ENCODE measurements around the gene PPP1R14B. TPM values are rescaled to one million over a fixed set of nuclear protein-coding genes. Genes with fewer than 3 reads are reported as not detected.

PPP1R14B gene
- total RNA-seq, 1 donor from 2014 or later: 129 TPM

- DNase-seq (ENCODE audit: missing footprints) (peak; percentile 63), ATAC-seq (no peak)
- intact Hi-C loops (cut with DNase I): no loop called here
These were observed 21.7 kb downstream of the PPP1R14B start for GRCh38 chr11:64224891-64225607.

- DNase-seq (ENCODE audit: missing footprints): peak; percentile 64
- intact Hi-C loops (cut with DNase I): no loop called here
- no peak for ATAC-seq
These were observed 22.4 kb downstream of the PPP1R14B start for GRCh38 chr11:64224151-64224890.

DNA sequence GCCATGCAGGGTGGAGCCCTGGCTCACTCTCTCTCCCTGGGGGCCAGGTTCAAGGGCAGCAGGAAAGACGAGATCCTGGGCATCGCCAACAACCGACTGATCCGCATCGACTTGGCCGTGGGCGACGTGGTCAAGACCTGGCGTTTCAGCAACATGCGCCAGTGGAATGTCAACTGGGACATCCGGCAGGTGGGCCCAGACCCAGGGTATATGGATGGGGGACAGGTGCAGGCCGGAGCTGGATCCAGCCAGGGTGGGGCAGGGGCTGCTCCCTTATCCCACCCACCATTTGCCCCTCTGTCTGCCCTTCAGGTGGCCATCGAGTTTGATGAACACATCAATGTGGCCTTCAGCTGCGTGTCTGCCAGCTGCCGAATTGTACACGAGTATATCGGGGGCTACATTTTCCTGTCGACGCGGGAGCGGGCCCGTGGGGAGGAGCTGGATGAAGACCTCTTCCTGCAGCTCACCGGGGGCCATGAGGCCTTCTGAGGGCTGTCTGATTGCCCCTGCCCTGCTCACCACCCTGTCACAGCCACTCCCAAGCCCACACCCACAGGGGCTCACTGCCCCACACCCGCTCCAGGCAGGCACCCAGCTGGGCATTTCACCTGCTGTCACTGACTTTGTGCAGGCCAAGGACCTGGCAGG, 23.6 kb downstream of the PPP1R14B start:
- no peak for ATAC-seq
- intact Hi-C loops (cut with DNase I): no loop called here
- DNase-seq (ENCODE audit: missing footprints): peak; percentile 63

GRCh38 chr11:64222651-64223000, 24.1 kb downstream of the PPP1R14B start:
- intact Hi-C loops (cut with DNase I): no loop called here
- no peak for DNase-seq (ENCODE audit: missing footprints)
- no peak for ATAC-seq

GRCh38 chr11:64220798-64221197, 25.9 kb downstream of the PPP1R14B start:
- DNase-seq (ENCODE audit: missing footprints) (peak; percentile 35), ATAC-seq (no peak)
- intact Hi-C loops (cut with DNase I): no loop called here

- peak; percentile 27 for DNase-seq (ENCODE audit: missing footprints)
- ATAC-seq: no peak
- intact Hi-C loops (cut with DNase I): no loop called here
These were observed 26.5 kb downstream of the PPP1R14B start for GRCh38 chr11:64220271-64220670.

DNA sequence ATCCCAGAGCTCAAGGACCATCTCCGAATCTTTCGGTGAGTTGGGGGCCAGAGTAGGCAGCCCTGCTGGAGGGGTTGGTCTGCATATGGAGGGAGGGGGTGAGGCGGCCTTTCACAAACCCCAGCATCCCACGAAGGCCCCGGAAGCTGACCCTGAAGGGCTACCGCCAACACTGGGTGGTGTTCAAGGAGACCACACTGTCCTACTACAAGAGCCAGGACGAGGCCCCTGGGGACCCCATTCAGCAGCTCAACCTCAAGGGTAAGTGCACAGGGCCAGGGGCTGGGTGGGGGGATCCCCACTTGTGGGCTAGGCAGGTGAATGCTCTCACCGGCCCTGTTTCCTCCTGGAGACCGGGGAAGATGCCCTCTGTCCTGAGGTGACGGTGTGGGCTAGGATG, 27.0 kb downstream of the PPP1R14B start:
- DNase-seq (ENCODE audit: missing footprints) (peak; percentile 34), ATAC-seq (no peak)
- intact Hi-C loops (cut with DNase I): no loop called here

GRCh38 chr11:64219354-64219684, 27.4 kb downstream of the PPP1R14B start:
- peak; percentile 53 for DNase-seq (ENCODE audit: missing footprints)
- ATAC-seq: peak; percentile 3
- intact Hi-C loops (cut with DNase I): no loop called here

DNA sequence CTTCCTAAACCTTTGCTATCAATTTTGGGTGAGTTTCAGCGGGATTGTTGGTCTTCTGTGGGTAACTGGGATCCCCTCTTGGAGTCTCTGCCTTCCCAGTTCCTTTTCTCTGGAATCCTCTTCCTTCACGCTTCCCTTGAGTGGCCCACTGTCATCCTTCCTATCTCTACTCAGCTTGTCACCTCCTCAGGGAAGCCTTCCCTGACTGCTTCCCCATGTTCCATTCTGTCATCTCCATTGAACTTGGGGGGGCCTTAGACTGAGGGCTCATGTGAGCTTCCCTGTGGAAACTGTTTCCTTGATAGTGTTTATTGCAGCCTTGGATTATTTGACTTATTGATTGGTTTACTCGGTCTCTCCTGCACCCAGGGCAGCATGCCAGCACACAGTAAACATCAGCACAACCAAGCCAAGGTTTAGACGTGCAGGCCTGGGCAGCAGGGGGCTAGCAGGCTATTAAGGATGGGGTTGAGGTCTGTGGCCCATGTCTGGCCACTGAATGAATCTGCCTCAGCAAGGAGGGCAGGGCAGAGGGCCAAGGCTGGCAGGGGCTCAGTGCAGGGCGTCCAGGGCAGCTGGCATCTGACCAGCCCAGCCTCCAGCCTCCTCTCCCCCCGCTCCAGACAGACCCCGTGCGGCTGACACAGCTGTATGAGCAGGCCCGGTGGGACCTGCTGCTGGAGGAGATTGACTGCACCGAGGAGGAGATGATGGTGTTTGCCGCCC, 28.0 kb downstream of the PPP1R14B start:
- intact Hi-C loops (cut with DNase I): no loop called here
- ATAC-seq: peak; percentile 4
- DNase-seq (ENCODE audit: missing footprints): peak; percentile 15

GRCh38 chr11:64216879-64217278, 29.9 kb downstream of the PPP1R14B start:
- intact Hi-C loops (cut with DNase I): no loop called here
- DNase-seq (ENCODE audit: missing footprints) (no peak), ATAC-seq (no peak)

DNA sequence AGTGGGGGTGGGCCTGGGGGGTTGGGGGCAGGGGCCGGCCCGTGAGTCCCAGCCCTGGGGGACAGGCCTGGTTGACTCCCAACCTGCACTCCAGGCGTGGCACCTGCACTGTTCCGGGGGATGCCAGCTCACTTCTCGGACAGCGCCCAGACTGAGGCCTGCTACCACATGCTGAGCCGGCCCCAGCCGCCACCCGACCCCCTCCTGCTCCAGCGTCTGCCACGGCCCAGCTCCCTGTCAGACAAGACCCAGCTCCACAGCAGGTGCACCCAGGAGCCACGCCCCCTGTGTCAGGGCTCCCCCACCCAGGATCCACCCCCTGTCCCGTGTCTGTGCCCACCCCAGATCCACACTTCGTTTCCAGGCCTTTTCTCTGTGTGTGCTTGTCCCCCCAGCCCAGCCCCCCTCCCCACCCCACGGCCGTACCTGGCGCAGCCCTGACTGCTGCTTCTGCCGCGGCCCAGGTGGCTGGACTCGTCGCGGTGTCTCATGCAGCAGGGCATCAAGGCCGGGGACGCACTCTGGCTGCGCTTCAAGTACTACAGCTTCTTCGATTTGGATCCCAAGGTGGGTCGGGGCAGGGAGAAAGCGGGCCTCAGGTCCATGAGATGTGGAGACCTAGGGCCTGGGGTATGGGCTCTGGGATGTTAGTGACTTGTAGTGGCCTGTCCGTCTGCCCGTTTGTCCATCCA, 35.4 kb downstream of the PPP1R14B start:
- ATAC-seq (no peak), DNase-seq (ENCODE audit: missing footprints) (peak; percentile 62)
- intact Hi-C loops (cut with DNase I): no loop called here

DNA sequence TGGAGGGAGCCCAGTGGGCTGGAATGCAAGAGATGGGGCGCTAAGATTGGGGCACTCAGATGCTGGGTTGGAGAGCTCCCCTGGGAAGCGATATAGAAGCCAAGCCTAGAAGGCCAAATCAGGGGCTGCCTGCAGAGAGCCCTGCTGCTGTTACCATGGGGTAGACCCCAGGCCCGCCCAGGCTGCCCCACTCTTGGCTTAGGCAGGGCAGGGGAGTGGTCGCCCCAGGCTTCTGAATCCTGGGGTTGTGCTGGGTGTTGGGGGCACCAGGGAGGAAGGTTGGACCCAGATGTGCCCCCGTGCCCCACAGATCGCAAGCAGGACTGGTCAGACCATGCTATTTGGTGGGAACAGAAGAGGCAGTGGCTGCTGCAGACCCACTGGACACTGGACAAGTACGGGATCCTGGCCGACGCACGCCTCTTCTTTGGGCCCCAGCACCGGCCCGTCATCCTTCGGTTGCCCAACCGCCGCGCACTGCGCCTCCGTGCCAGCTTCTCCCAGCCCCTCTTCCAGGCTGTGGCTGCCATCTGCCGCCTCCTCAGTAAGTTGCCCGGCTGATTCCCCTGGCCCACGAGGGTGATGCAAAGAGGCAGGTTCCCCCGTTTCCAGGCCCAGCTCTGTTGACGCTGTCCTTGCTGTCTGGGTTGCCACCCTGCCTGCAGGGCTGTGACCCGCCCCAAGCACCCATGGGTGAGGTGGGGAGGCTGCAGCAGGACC, 36.3 kb downstream of the PPP1R14B start:
- no peak for ATAC-seq
- intact Hi-C loops (cut with DNase I): no loop called here
- DNase-seq (ENCODE audit: missing footprints): peak; percentile 58

DNA sequence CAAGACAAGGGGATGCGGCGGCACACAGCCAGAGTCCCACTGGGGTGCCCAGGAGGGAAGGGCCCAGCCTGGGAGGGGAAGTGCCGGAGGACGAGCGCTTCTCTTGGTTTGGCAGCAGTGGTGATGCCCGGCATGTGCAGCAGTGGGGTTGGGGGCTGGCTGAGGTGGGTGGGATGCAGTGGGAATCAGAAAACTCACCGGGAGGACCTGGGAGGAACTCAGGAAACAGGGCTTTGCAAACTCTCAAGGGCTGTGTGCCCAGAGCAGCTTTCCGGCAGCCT, 37.2 kb downstream of the PPP1R14B start:
- ATAC-seq (no peak), DNase-seq (ENCODE audit: missing footprints) (no peak)
- intact Hi-C loops (cut with DNase I): no loop called here

DNA sequence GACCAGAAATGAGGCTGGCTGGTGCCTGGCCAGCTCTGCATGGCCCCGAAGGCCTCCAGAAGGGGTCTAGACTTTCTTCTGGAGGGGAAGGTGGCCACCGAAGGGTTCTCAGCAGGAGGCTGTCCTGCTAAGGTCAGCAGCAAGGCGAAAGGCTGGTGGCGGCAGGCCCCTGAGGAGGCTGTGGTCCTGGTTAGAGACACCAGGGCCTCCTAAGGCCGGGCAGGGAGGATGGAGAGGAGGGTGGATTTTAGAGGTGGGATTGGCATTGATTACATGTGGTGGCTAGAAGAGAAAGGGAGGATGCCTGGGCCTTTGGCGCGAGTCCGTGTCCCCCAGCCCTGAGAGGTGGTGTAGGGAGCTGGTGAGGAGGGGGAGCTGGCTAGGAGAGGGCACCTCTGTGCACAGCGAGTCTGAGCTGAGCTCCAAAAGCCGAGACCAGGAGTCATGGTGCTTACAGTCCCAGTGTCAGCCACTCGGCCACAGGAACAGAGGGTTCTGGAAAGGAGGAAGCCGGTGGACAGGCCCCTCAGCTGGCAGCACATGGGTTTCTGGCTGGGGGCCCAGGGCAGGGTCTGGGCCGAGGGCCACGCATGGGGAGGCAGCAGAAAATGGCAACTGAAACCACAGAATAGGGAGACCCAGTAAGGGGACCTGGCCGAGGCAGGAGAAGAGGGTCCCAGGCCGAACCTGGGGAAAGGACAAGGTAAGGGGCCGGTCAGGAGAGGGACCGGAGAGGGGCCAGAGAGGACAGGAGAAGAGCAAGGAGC, 37.8 kb downstream of the PPP1R14B start:
- peak; percentile 61 for DNase-seq (ENCODE audit: missing footprints)
- intact Hi-C loops (cut with DNase I): no loop called here
- no peak for ATAC-seq

DNA sequence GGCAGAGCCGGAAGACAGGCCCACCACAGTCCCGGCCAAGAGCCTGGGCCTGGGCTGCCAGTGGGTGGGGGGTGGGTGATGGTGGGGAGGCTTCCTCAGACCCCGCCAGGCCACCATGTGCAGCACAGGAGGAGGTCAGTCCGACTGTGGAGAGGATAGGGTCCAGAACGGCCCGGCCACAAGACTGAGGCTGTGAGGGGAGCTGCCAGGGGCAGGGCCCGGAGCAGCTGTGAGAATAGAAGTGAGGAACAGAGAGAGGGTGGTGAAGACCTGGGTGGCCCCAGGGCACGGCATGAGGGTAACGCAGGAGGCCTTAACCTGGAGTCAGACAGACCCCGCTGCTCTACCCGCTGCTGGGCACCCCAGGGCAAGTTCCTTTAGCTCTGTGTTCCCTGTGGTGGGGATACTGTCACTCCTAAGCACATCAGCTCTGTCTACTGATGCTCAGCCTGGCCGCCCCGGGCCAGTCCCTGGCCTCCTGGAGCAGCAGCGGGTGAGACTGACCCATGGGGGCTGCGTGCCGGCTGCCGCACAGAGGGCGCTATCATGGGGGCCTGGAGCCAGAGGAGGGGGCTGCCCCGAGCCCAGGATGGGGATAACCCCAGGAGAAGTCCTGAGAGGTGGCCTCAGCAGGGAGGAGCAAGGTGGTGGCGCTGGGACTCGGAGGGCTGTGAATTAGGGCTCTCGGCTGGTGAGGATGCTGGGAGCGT, 38.5 kb downstream of the PPP1R14B start:
- intact Hi-C loops (cut with DNase I): no loop called here
- DNase-seq (ENCODE audit: missing footprints) (peak; percentile 64), ATAC-seq (no peak)

DNA sequence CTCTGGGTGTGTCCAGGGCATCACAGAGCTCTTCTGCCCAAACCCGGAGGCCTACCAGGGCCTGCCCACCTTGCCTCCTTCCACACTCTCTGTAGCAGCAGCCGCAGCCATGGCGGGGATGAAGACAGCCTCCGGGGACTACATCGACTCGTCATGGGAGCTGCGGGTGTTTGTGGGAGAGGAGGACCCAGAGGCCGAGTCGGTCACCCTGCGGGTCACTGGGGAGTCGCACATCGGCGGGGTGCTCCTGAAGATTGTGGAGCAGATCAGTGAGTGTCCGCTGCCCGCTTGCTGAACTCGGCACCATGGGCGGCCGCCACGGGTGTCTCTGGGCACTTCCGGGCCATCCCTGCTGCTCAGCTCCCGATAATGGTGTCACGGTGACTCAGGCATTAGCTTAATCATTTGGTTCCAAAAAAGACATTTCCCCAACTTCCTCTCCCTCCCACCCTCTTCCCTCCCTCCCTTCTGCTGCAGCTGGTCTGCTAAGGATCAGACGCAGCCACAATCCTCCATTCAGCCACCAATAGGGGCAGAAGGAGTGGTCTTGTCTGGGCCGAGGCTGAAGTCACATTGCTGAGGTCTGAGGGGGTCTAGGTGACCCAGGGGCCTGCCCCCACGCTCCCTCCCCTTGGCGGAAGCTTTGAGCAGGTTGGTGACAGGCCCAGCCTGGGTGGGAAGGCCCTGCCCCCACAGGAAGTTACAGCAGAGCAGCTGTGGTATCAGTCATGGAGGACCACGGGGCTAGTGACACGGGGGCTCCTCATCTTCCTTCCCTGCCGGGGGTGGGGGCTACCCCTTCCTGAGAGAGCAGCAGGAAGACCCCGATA, 39.3 kb downstream of the PPP1R14B start:
- peak; percentile 69 for ATAC-seq
- DNase-seq (ENCODE audit: missing footprints): peak; percentile 89
- intact Hi-C loops (cut with DNase I): no loop called here

All from Right ventricle myocardium inferior (tissue), 1 donor.